Omental fat pad (tissue), 4 donors: ENCODE measurements around the gene RIPK4. TPM values are rescaled to one million over a fixed set of nuclear protein-coding genes. Genes with fewer than 3 reads are reported as not detected.

Experiments
- ATAC-seq: fragments of 150-250 bp; one replicate; pipeline ENCODE4 v1.9.1; 2016; ENCODE audit warnings: mild to moderate bottlenecking, moderate library complexity; ENCODE audit not compliant: low FRiP score
- DNase-seq: peaks from one replicate; pipeline ENCODE4 v3.0.0-alpha.2; 2019; ENCODE audit warnings: low spot score
- total RNA-seq, 4 donors: library from RNA; depleted of rRNA; stranded (reverse); fragments of >200 nt; gene quantifications; one replicate each; pipeline ENCODE4 v1.1.0, GENCODE V29; 2016
- TF ChIP-seq, protein P1 (sequence below), 3 donors: fragments of 450-650 bp; IDR thresholded peaks; one replicate each; pipeline ENCODE4 v1.5.1; 2016 to 2017; ENCODE audit warnings: antibody characterized with exemption in 3 of 3, mild to moderate bottlenecking in 3 of 3, moderate library complexity in 2 of 3

Gene RIPK4
- total RNA-seq, 4 donors from 2014 or later: 2.5 to 17.7 (median 4.9) TPM; not detected in 1

DNA sequence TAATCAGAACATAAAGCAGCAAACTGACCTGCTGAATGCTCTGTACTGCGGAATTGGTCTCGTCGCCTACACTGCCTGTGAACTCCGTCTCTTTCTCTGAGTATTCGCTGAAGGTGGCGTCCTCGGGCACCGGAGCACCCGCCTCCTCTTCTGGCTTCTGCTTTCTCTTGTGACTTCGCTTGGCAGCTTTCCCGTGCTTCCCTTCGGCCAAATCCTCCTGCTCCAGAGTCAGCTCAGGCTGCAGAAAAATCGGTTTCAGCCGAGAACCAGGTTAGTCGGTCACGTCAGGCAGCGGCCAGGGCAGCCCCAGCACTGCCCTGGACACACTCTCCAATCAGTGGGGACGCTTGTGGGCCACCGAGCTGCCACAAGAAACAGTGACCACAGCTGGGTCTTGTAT, 35.8 kb upstream of the RIPK4 start:
- TF ChIP-seq, protein P1, sequence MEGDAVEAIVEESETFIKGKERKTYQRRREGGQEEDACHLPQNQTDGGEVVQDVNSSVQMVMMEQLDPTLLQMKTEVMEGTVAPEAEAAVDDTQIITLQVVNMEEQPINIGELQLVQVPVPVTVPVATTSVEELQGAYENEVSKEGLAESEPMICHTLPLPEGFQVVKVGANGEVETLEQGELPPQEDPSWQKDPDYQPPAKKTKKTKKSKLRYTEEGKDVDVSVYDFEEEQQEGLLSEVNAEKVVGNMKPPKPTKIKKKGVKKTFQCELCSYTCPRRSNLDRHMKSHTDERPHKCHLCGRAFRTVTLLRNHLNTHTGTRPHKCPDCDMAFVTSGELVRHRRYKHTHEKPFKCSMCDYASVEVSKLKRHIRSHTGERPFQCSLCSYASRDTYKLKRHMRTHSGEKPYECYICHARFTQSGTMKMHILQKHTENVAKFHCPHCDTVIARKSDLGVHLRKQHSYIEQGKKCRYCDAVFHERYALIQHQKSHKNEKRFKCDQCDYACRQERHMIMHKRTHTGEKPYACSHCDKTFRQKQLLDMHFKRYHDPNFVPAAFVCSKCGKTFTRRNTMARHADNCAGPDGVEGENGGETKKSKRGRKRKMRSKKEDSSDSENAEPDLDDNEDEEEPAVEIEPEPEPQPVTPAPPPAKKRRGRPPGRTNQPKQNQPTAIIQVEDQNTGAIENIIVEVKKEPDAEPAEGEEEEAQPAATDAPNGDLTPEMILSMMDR (IDR thresholded peaks at IDR 0.05): no peak
- ATAC-seq (no peak), DNase-seq (no peak)

DNA sequence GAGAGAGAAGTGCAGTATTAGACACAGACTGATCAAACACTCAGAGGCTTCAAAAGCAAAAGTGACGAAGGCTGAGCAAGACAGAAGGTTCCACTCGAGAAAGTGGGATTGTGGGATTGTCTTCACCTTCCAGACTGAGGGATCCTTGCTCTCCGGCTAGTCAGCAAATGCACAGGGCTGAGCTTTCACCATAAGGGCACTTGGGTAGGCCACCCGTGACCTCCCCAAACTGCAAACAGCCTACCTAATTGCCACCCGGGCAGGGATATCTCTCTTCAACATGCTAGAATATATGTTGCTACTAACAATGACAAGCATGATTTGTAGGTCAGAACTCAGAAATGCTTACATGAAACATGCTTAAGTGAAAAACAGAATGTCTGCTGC, 35.3 kb upstream of the RIPK4 start:
- ATAC-seq (no peak), DNase-seq (no peak)
- TF ChIP-seq, protein P1 (IDR thresholded peaks at IDR 0.05): no peak

DNA sequence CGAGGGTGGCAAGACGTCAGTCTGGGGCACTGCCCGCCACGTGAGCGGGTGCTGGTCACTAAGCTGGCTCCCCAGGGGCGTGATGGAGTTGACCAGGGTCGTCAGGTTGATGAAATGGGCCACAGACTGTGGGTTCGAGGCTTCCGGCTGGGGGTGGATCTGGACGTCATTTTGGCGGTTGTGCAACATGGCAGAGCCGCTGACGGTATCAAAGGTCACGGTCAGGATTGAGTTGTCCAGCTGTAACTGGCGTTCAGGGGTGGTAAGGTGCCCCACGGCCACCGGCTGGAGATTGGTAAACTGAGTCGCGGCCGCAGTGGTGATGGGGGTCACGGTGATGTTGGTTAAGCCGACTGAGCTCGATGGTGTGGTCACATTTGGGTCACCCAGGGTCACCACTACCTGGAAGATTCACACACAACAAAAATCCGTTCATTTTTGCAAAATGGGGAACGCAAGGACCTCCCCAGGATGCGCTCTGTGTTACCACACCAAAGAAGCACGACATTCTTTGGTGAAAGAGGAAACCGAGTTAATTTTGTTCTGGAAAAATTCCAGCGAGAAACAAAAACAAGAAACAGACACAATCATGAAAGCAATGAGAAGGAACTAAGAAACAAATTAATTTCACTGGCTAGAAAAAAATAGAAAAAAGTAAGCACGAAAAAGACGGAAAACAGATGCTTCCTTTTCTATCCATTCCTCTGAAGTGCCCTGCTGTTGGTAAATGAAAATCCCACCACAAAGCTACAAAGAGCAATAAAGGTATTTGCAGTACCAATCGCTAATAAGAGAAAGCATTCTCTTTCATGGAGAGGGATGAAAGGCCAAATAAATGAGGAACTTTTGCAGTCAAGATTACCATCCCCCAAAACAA, 34.7 kb upstream of the RIPK4 start:
- DNase-seq (no peak), ATAC-seq (no peak)
- TF ChIP-seq, protein P1 (IDR thresholded peaks at IDR 0.05): no peak

DNA sequence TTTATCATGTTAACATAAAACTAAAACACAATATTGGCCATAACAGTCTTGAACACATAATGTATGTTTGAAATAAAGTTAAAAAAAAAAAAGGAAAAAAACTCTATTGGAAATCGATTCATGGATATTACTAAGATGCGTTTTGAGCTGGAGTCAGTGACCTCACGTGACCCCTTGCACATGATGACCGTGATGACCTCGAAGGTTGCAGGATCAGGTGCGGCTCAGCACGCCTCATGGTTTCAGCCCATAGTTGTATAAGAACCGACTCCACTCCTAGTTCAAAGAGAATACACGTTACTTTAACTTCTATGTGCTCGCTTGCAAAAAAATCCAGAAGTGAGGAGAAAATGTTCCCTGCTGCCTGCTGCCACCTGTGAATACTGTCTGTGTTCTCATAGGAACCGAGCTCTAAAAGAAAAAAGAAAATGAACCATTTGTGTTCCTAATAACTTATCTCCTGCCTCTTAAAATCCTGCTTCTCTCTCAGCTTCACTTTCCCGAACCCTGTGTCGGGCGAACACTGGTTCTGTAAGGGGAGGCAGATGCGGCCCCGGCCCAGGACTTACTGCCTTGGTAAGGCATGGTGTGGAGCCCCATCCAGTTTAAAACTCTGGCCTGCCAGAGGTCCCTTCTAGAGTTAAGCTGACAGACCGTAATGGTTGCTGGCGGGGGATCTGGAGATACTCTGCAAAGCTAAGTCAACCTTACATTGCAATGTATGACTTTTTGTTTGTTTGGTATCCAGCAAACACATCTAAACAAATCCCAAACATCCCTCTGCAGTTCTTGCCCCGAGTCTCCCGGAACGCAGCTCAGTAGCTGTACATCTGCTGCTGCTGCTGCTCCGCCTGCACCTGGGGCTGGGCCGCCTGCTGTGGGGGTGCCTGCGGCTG, 33.8 kb upstream of the RIPK4 start:
- TF ChIP-seq, protein P1 (IDR thresholded peaks at IDR 0.05): no peak

DNA sequence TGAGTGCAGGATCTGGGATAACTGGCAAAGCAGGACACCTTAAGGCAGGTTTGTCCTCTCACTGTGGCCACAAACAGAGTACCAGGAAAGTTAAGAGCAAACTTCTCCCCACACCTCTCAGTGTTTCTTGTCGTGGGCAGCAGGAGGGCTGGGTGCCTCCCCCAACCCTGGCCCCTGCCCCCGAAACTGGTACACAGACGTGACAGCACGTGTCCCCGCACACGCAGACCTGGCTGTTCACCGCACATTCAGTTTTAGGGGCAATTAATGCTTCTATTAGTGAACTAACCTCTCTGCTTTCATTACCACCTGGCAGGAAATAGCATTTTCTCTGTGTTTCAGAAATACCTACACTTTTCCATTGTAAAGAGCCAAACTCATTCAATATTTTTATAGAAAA, 32.9 kb upstream of the RIPK4 start:
- DNase-seq: no peak
- TF ChIP-seq, protein P1 (IDR thresholded peaks at IDR 0.05): no peak

More for the DNA sequence above, 33.8 kb upstream of the RIPK4 start:
- ATAC-seq (no peak), DNase-seq (no peak)

DNA sequence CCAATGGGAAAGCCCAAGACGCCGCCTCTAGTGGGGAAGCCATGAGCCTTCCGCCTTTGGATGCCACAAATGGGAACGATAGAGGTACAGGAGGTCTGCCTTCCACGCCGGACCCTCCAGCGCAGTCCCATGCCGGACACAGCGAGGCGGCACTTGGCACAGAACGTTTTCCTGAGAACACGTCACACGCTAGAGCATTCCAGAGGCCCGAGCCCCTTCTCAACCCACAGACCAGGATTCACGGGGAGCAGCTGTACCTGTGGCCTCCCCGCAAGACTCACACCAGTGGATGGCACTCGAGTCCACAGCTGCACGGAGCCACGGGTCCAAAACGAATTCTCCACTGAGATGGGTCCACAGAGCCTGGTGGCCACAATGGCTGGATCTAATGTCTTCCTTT, 31.5 kb upstream of the RIPK4 start:
- no peak for ATAC-seq
- no peak for DNase-seq
- TF ChIP-seq, protein P1 (IDR thresholded peaks at IDR 0.05): no peak

More for the DNA sequence above, 32.9 kb upstream of the RIPK4 start:
- ATAC-seq: no peak
